Measurements from ENCODE around the gene NANOGP8.
A peak's percentile ranks its signal among the peaks of the same experiment; 100 is the strongest.
"Not testable (repeated sequence)": the region's sequence is repeated elsewhere in the genome, so short reads cannot be mapped to it uniquely, and the experiment has no call there.

The NANOGP8 gene

GRCh38 chr15:35081626-35082365, 3.3 kb downstream of the NANOGP8 start:
- H3K4me3 ChIP-seq (ENCODE audit: low read length); H3K36me3 ChIP-seq (replicated peaks; ENCODE audit: low read depth, low read length); H3K9me3 ChIP-seq (ENCODE audit: insufficient read depth, low read length); H3K9ac ChIP-seq (ENCODE audit: low read length); H3K4me1 ChIP-seq (ENCODE audit: low read length); H3K27me3 ChIP-seq (ENCODE audit: low read depth, low read length); H4K20me1 ChIP-seq (ENCODE audit: insufficient read depth, low read length); H3K4me2 ChIP-seq (ENCODE audit: low read length); H3K27ac ChIP-seq (ENCODE audit: low read length); H3K79me2 ChIP-seq (ENCODE audit: low read length); H2AFZ ChIP-seq (ENCODE audit: low read depth, low read length): not testable (repeated sequence)

GRCh38 chr15:35080226-35080625, 4.9 kb downstream of the NANOGP8 start:
- Histone ChIP-seq H3K4me2 (ENCODE audit: low read length) (no peak overlapping the region), H3K4me1 (ENCODE audit: low read length) (peaks cover 3% of the 10 kb centered on the region), H3K9ac (ENCODE audit: low read length) (no peak overlapping the region), H3K79me2 (ENCODE audit: low read length) (no peaks in the 10 kb centered on the region), H4K20me1 (ENCODE audit: insufficient read depth, low read length) (no peaks in the 10 kb centered on the region), H3K27me3 (ENCODE audit: low read depth, low read length) (no peaks in the 10 kb centered on the region), H3K27ac (ENCODE audit: low read length) (no peak overlapping the region), H3K9me3 (ENCODE audit: insufficient read depth, low read length) (no peaks in the 10 kb centered on the region), H3K4me3 (ENCODE audit: low read length) (no peak overlapping the region), H2AFZ (ENCODE audit: low read depth, low read length) (no peak overlapping the region), H3K36me3 (replicated peaks; ENCODE audit: low read depth, low read length) (no peaks in the 10 kb centered on the region)
- no peak for TF ChIP-seq CTCF (IDR thresholded peaks at IDR 0.05; ENCODE audit: low read depth, low read length)
- TF ChIP-seq EZH2phosphoT487 (IDR thresholded peaks at IDR 0.05; ENCODE audit: low read depth) = no peak

- Histone ChIP-seq H3K27me3 (ENCODE audit: low read depth, low read length) (no peaks in the 10 kb centered on the region), H3K27ac (ENCODE audit: low read length) (no peak overlapping the region), H3K9me3 (ENCODE audit: insufficient read depth, low read length) (no peaks in the 10 kb centered on the region), H3K36me3 (replicated peaks; ENCODE audit: low read depth, low read length) (no peaks in the 10 kb centered on the region), H3K79me2 (ENCODE audit: low read length) (no peaks in the 10 kb centered on the region), H4K20me1 (ENCODE audit: insufficient read depth, low read length) (no peaks in the 10 kb centered on the region), H3K4me1 (ENCODE audit: low read length) (peaks cover 3% of the 10 kb centered on the region), H3K4me2 (ENCODE audit: low read length) (peak overlapping the region; percentile 73), H3K4me3 (ENCODE audit: low read length) (peak overlapping the region; percentile 65), H3K9ac (ENCODE audit: low read length) (peak overlapping the region; percentile 39; the same call in 1 of the 2 replicates), H2AFZ (ENCODE audit: low read depth, low read length) (peak overlapping the region; percentile 98)
- peak; percentile 89 for TF ChIP-seq CTCF (IDR thresholded peaks at IDR 0.05; ENCODE audit: low read depth, low read length)
- TF ChIP-seq EZH2phosphoT487 (IDR thresholded peaks at IDR 0.05; ENCODE audit: low read depth) = no peak
Measured at GRCh38 chr15:35078221-35078915, 6.7 kb downstream of the NANOGP8 start.

GRCh38 chr15:35071106-35071505, 14.0 kb downstream of the NANOGP8 start:
- no peaks in the 10 kb centered on the region for H3K9me3 ChIP-seq (ENCODE audit: insufficient read depth, low read length)
- no peaks in the 10 kb centered on the region for H3K79me2 ChIP-seq (ENCODE audit: low read length)
- H3K27ac ChIP-seq (ENCODE audit: low read length) = no peak overlapping the region
- peaks cover 10% of the 10 kb centered on the region for H3K4me1 ChIP-seq (ENCODE audit: low read length)
- H2AFZ ChIP-seq (ENCODE audit: low read depth, low read length) = no peak overlapping the region
- no peaks in the 10 kb centered on the region for H4K20me1 ChIP-seq (ENCODE audit: insufficient read depth, low read length)
- no peak overlapping the region for H3K9ac ChIP-seq (ENCODE audit: low read length)
- H3K4me2 ChIP-seq (ENCODE audit: low read length) = no peak overlapping the region
- no peak overlapping the region for H3K4me3 ChIP-seq (ENCODE audit: low read length)
- TF ChIP-seq EZH2phosphoT487 (IDR thresholded peaks at IDR 0.05; ENCODE audit: low read depth) = no peak
- TF ChIP-seq CTCF (IDR thresholded peaks at IDR 0.05; ENCODE audit: low read depth, low read length) = no peak
- H3K27me3 ChIP-seq (ENCODE audit: low read depth, low read length) = no peaks in the 10 kb centered on the region
- no peaks in the 10 kb centered on the region for H3K36me3 ChIP-seq (replicated peaks; ENCODE audit: low read depth, low read length)

Data from OCI-LY3 (cell line).